GM18517 (cell line): ENCODE results near the gene TMPRSS12.
"Not testable (repeated sequence)": the region's sequence is repeated elsewhere in the genome, so short reads cannot be mapped to it uniquely, and the experiment has no call there.

Experiments used
- ATAC-seq: cut with Tn5 transposase; IDR thresholded peaks from one replicate; pipeline ENCODE4 v1.9.1; 2021; ENCODE audit warnings: mild to moderate bottlenecking, moderate library complexity; ENCODE audit not compliant: unreplicated experiment

The TMPRSS12 gene

DNA sequence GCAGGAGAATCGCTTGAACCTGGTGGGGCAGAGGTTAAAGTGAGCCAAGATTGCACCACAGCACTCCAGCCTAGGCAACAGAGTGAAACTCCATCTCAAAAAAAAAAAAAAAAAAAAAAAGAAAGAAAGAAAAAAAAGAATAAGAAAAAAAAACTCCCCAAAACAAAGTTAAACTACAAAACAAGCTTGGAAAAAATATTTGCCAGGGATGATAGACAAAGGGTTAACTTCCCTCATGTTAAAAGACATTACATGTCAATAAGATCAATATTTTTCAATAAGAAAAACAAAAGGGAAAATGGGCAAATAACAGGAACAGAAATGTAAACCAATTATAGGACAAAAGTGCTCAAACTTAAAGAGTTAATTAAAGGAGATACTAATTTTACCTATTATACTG lies 83.2 kb downstream of the TMPRSS12 start:
- ATAC-seq = no peak

GRCh38 chr12:50926415-50926814 lies 83.7 kb downstream of the TMPRSS12 start:
- ATAC-seq = no peak

DNA sequence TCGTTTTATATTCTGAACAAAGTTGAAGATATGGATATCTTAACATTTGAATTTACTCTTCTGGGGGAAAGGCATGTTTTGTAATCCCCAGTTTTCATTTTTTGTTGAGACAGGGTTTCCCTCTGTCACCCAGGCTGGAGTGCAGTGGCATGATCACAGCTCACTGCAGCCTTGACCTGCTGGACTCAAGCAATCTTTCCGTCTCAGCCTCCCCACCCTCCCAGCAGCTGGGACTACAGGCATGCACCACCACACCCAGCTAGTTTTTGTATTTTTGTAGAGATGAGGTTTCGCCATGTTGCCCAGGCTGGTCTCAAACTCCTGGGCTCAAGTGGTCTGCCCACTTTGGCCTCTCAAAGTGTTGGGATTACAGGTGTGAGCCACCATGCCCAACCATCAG lies 84.2 kb downstream of the TMPRSS12 start:
- not testable (repeated sequence) for ATAC-seq

DNA sequence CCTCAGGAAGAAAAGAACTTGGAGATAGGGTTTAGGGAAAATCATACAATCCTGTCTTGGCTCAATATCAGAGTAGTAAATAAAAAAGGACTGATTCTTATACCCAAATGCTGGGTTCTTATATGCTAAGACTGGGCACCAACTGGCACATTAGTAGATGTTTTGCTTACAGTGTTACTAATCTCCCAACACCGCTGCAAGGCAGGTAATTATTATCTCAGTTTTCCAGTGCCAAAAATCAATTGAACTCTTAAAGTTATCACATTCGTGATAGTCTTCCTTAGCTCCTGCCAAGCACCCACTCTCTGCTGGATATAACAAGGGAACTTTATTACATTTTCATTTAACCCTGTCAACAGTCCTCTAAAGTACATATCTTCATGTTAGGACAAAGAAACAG lies 84.6 kb downstream of the TMPRSS12 start:
- no peak for ATAC-seq

DNA sequence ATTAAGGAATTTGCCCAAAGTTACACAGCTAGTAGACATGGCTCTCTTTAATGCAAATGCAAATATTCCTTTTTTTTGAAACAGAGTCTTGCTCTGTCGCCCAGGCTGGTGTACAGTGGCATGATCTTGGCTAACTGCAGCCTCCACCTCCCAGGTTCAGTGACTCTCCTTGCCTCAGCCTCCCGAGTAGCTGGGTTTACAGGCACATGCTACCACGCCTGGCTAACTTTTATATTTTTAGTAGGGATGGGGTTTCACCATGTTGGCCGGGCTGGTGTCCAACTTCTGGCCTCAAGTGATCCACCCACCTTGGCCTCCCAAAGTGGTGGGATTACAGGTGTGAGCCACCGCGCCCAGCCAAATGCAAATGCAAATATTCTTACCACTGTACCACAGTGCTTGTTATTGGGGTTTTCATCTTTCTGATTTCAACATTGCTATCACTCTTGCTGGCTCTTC lies 85.1 kb downstream of the TMPRSS12 start:
- no peak for ATAC-seq

DNA sequence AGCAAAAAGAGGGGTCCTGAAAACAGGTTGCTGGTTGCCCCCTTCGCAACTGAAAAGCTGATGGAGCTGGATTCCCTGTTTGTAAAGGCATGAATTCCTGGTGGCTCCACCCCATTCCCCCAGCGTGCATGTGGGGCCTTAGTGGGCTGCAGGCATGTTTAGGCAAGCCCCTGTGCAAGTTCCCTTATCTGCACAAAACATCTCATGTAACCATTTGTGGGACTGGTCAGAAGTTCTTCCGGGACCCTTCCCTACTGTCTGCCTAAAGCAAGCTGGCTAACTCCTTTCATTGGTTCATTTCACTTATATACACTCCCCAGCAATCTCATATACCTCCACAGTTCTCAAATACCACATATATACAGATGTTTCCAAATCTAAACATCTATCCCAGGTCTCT lies 85.7 kb downstream of the TMPRSS12 start:
- ATAC-seq = no peak

GRCh38 chr12:50929831-50930230 lies 87.1 kb downstream of the TMPRSS12 start:
- no peak for ATAC-seq

GRCh38 chr12:50930477-50930876 lies 87.8 kb downstream of the TMPRSS12 start:
- ATAC-seq = not testable (repeated sequence)

DNA sequence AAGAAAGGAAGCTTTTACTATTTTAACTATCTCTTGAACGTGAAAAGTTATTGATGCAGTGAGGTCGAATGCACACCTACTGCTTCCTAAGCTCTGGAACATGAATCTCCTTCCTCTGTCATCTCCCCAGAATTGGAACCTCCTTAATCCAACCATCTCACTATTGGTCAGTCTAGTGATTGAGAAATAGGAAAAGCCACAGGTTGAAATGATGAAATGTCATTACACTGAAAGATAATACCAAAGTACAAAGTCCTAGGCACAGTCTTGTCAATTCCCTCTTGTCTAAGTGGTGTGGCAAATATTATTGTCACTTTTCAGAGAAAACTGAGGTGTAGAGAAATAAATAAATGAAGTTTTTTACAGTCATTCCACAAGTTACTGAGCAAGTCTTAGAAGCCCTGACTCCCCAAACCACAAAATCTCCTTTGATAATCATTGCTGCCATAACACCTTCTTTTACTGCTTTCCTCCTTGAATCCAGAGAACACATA lies 90.1 kb downstream of the TMPRSS12 start:
- ATAC-seq = no peak

GRCh38 chr12:50933459-50934124 lies 90.9 kb downstream of the TMPRSS12 start:
- no peak for ATAC-seq

DNA sequence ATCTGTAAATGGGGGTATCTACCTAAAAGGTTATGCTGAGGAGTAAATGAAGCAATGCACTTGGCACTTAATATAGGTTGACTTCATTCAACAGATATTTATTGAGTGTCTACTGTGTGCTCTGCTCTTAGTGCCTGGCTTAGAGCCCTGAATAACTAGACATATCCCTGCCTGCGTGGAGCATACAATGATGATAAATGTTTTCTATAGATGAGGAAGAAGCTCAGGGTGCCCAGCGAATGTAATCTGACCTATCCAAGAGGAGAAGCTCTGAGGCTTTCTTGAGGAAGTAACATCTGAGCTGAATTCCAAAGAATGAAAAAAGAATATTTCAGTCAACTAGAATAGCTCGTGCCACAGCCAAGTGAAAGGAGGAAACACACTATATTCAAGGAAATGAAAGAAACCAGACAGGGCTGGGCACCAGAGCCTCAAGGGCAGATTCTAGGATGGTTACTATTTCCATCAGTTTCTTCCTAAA lies 91.7 kb downstream of the TMPRSS12 start:
- no peak for ATAC-seq

GRCh38 chr12:50934981-50935807 lies 92.5 kb downstream of the TMPRSS12 start:
- ATAC-seq = no peak

DNA sequence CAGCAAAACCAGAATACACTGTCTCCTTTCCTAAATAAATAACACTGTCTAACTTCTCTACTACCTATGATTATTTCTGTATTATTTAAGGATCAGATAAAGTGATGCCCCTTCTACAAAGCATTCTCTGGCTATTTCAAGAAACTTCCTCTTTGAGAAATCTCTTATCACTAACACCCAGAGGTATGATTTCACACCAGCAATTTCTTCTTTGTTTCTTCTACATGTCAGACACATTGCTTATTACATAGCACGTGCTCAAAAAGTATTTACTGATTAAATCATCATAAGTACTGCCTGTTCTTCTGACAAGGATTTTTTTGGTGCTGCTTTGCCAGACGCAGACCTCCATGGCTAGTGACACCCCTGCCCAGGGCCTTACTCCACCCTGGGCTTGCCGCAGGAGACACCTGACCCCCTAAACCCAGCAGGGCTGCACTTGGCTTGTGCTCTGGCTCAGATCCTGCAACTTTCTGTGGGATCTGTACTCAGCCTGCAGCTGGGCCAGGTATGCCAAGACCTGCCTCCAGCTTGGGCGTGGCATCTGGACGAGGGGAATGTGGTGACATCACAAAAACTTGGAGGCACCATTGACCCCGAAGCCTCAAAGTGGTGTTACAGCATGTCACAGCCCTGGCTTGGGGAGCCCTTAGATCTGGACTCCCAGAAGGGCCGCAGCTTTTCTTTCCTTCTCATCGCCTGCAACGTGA lies 94.2 kb downstream of the TMPRSS12 start:
- no peak for ATAC-seq
